GM12891 (cell line): ENCODE results near the gene EYS.

Experiments
- PAX5 ChIP-seq: IDR thresholded peaks from 2 replicates; pipeline ENCODE4 v1.6.1; 2011; ENCODE audit warnings: low read length, moderate library complexity, mild to moderate bottlenecking; ENCODE audit not compliant: insufficient read depth, severe bottlenecking
- POLR2A ChIP-seq: IDR thresholded peaks from 2 replicates; pipeline ENCODE4 v1.6.1; 2011; ENCODE audit warnings: low read depth, low read length, control low read depth
- POLR2AphosphoS5 ChIP-seq: IDR thresholded peaks from 2 replicates; pipeline ENCODE4 v1.6.1; 2011; ENCODE audit warnings: low read depth, low read length, control low read depth
- POU2F2 ChIP-seq: IDR thresholded peaks from 2 replicates; pipeline ENCODE4 v1.6.1; 2011; ENCODE audit warnings: low read depth, mild to moderate bottlenecking, control low read depth, low read length, moderate library complexity
- SPI1 ChIP-seq: IDR thresholded peaks from 2 replicates; pipeline ENCODE4 v1.6.1; 2011; ENCODE audit warnings: low read depth, low read length, control low read depth
- TAF1 ChIP-seq: IDR thresholded peaks from 2 replicates; pipeline ENCODE4 v1.6.1; 2011; ENCODE audit warnings: low read depth, low read length, control low read depth

GRCh38 chr6:65157025-65157424 is 550.0 kb downstream of the EYS start:
- TF ChIP-seq POLR2A: no peak
- no peak for TF ChIP-seq TAF1
- TF ChIP-seq POLR2AphosphoS5: no peak
- no peak for TF ChIP-seq SPI1
- TF ChIP-seq PAX5: no peak
- TF ChIP-seq POU2F2: no peak
